H1 (cell line): ENCODE data around the gene ZNF83. TPM values are rescaled to one million over a fixed set of nuclear protein-coding genes. Genes with fewer than 3 reads are reported as not detected.

Experiments
- CTCF ChIA-PET: fragments of 300-600 bp; sonication (Branson Sonifier 250); formaldehyde crosslinking; loops from one replicate; lab custom pipeline; 2021; ENCODE audit not compliant: partially characterized antibody; lab: Charles Lee
- POLR2A ChIA-PET: fragments of 300-600 bp; sonication (Branson Sonifier 250); formaldehyde crosslinking; loops from one replicate; lab custom pipeline; 2021; ENCODE audit warnings: inconsistent platforms; ENCODE audit not compliant: partially characterized antibody; lab: Charles Lee
- DNase-seq, 2 experiments: peaks; one replicate each; pipeline versions ENCODE4 v3.0.0 to v3.0.0-alpha.2; 2010 to 2022; ENCODE audit warnings: low spot score in 2 of 2, low read depth in 1 of 2, mixed read lengths in 1 of 2
- FAIRE-seq: peaks from 2 replicates; lab custom pipeline; 2011; peaks lifted over from hg19 to GRCh38; lab: Jason Lieb, UNC
- H2AFZ ChIP-seq: 2 replicates; pipeline ENCODE4 v1.8.1; 2012; ENCODE audit warnings: low read length, inconsistent platforms
- H2AK5ac ChIP-seq: 2 replicates; pipeline ENCODE4 v1.6.1; 2013; ENCODE audit warnings: low read depth, low read length
- H2BK120ac ChIP-seq: replicated peaks from 2 replicates; pipeline ENCODE3; 2013; ENCODE audit warnings: low read depth, low read length, inconsistent platforms
- H2BK12ac ChIP-seq: 2 replicates; pipeline ENCODE4 v1.6.1; 2013; ENCODE audit warnings: low read depth, low read length
- H2BK15ac ChIP-seq: 2 replicates; pipeline ENCODE4 v1.6.1; 2013; ENCODE audit warnings: low read length
- H2BK20ac ChIP-seq: 2 replicates; pipeline ENCODE4 v1.6.1; 2013; ENCODE audit warnings: low read length
- H2BK5ac ChIP-seq: 2 replicates; pipeline ENCODE4 v1.6.1; 2013; ENCODE audit warnings: low read depth, low read length
- H3K14ac ChIP-seq: 2 replicates; pipeline ENCODE4 v1.6.1; 2013; ENCODE audit warnings: inconsistent platforms; ENCODE audit not compliant: insufficient read length
- H3K18ac ChIP-seq: 2 replicates; pipeline ENCODE4 v1.6.1; 2013; ENCODE audit warnings: low read length; ENCODE audit errors: extremely low read depth
- H3K23ac ChIP-seq: 2 replicates; pipeline ENCODE4 v1.6.1; 2013; ENCODE audit warnings: inconsistent platforms; ENCODE audit not compliant: insufficient read length
- H3K23me2 ChIP-seq: 2 replicates; pipeline ENCODE4 v1.6.1; 2013; ENCODE audit warnings: low read depth, low read length
- H3K27ac ChIP-seq: 2 replicates; pipeline ENCODE4 v1.6.1; 2011; ENCODE audit warnings: low read depth, low read length, inconsistent platforms
- H3K27me3 ChIP-seq, 4 experiments: replicated peaks in 1 of 4; 1 replicate in 1 of 4; 2 replicates in 3 of 4; pipeline versions ENCODE4 v1.6.1 to v1.8.1; 2011 to 2013; ENCODE audit warnings: low read length in 3 of 4, mild to moderate bottlenecking in 3 of 4, inconsistent platforms in 2 of 4, mixed read lengths in 2 of 4, moderate library complexity in 1 of 4; ENCODE audit not compliant: control insufficient read depth in 3 of 4, insufficient read depth in 3 of 4; ENCODE audit errors: extremely low read depth in 1 of 4
- H3K36me3 ChIP-seq, 4 experiments: 2 replicates each; pipeline versions ENCODE4 v1.6.1 to v1.8.1; 2011 to 2013; ENCODE audit warnings: mild to moderate bottlenecking in 4 of 4, low read length in 3 of 4, moderate library complexity in 2 of 4, control low read depth in 1 of 4, inconsistent platforms in 1 of 4; ENCODE audit not compliant: insufficient read depth in 4 of 4, control insufficient read depth in 2 of 4
- H3K4ac ChIP-seq: replicated peaks from 2 replicates; pipeline ENCODE3; 2013; ENCODE audit warnings: low read length, low read depth, mixed read lengths, inconsistent platforms; ENCODE audit not compliant: insufficient read length
- H3K4me1 ChIP-seq, 4 experiments: replicated peaks in 1 of 4; 1 replicate in 1 of 4; 2 replicates in 3 of 4; pipeline versions ENCODE4 v1.6.1 to v1.8.1; 2011 to 2013; ENCODE audit warnings: low read length in 3 of 4, inconsistent platforms in 2 of 4, mixed read lengths in 1 of 4; ENCODE audit not compliant: insufficient read depth in 4 of 4, control insufficient read depth in 3 of 4
- H3K4me2 ChIP-seq, 2 experiments: 2 replicates each; pipeline versions ENCODE4 v1.6.1 to v1.8.1; 2011 to 2013; ENCODE audit warnings: low read depth in 2 of 2, low read length in 2 of 2, control low read depth in 1 of 2, inconsistent platforms in 1 of 2, mild to moderate bottlenecking in 1 of 2; ENCODE audit not compliant: insufficient read depth in 1 of 2
- H3K4me3 ChIP-seq, 4 experiments: fragments of 200-600, 300-600 bp in 1 of 4; sonication (generic), shearing (Covaris generic), sonication (Bioruptor Twin) in 1 of 4; 2 replicates each; pipeline versions ENCODE4 v1.5.1 to v1.8.1; 2011 to 2016; ENCODE audit warnings: low read length in 4 of 4, low read depth in 3 of 4, control low read depth in 2 of 4, inconsistent platforms in 2 of 4, mild to moderate bottlenecking in 2 of 4, mixed read lengths in 1 of 4, moderate library complexity in 1 of 4; ENCODE audit not compliant: insufficient read depth in 2 of 4; ENCODE audit errors: extremely low read depth in 1 of 4
- H3K56ac ChIP-seq: replicated peaks from 2 replicates; pipeline ENCODE3; 2013; ENCODE audit warnings: low read depth, mild to moderate bottlenecking, mixed read lengths, low read length, inconsistent platforms; ENCODE audit not compliant: insufficient read length
- H3K79me1 ChIP-seq: 2 replicates; pipeline ENCODE4 v1.6.1; 2013; ENCODE audit warnings: low read depth, low read length, control low read depth
- H3K79me2 ChIP-seq, 2 experiments: 2 replicates each; pipeline versions ENCODE4 v1.6.1 to v1.8.1; 2012 to 2013; ENCODE audit warnings: low read length in 2 of 2, mild to moderate bottlenecking in 2 of 2, inconsistent platforms in 1 of 2; ENCODE audit not compliant: insufficient read depth in 2 of 2, control insufficient read depth in 1 of 2
- H3K9ac ChIP-seq, 4 experiments: replicated peaks in 1 of 4; 1 replicate in 1 of 4; 2 replicates in 3 of 4; pipeline versions ENCODE4 v1.6.1 to v1.8.1; 2011 to 2013; ENCODE audit warnings: low read depth in 3 of 4, low read length in 3 of 4, control low read depth in 2 of 4, mild to moderate bottlenecking in 2 of 4, moderate library complexity in 2 of 4, inconsistent platforms in 1 of 4; ENCODE audit errors: extremely low read depth in 1 of 4
- H3K9me3 ChIP-seq, 2 experiments: 2 replicates each; pipeline versions ENCODE4 v1.6.1 to v1.8.1; 2012 to 2013; ENCODE audit warnings: mild to moderate bottlenecking in 2 of 2, moderate library complexity in 2 of 2, control low read depth in 1 of 2, inconsistent platforms in 1 of 2, low read depth in 1 of 2, low read length in 1 of 2, mixed read lengths in 1 of 2; ENCODE audit not compliant: insufficient read depth in 2 of 2
- H4K20me1 ChIP-seq, 2 experiments: replicated peaks in 1 of 2; 2 replicates each; pipeline versions ENCODE3 to v1.8.1; 2011 to 2013; ENCODE audit warnings: inconsistent platforms in 2 of 2, low read length in 2 of 2, mild to moderate bottlenecking in 1 of 2; ENCODE audit not compliant: insufficient read depth in 2 of 2, control insufficient read depth in 1 of 2
- H4K5ac ChIP-seq: 2 replicates; pipeline ENCODE4 v1.6.1; 2013; ENCODE audit warnings: low read length, low read depth, mixed read lengths, inconsistent platforms; ENCODE audit not compliant: insufficient read length
- H4K8ac ChIP-seq: 2 replicates; pipeline ENCODE4 v1.8.0; 2013; ENCODE audit warnings: mild to moderate bottlenecking, moderate library complexity, low read length, inconsistent platforms; ENCODE audit not compliant: insufficient read depth; ENCODE audit errors: extremely low read depth
- H4K91ac ChIP-seq: replicated peaks from 2 replicates; pipeline ENCODE3; 2013; ENCODE audit warnings: low read length, mixed read lengths, inconsistent platforms; ENCODE audit not compliant: insufficient read length
- FOSL1 ChIP-seq: IDR thresholded peaks from 2 replicates; pipeline ENCODE4 v1.6.1; 2011; ENCODE audit warnings: mild to moderate bottlenecking, low read depth, low read length, moderate library complexity; ENCODE audit not compliant: insufficient read depth
- whole genome bisulfite sequencing, 2 experiments: shearing (Covaris generic) in 1 of 2; methylation state at CpG; one replicate each; pipeline versions ENCODE4 v1.1.6 to v1.1.7; 2013 to 2015; ENCODE audit warnings: low lambda C conversion rate in 2 of 2, mixed read lengths in 2 of 2, inconsistent platforms in 1 of 2, low coverage in 1 of 2, missing lambda C conversion rate in 1 of 2; ENCODE audit not compliant: insufficient replicate concordance in 2 of 2, insufficient coverage in 1 of 2, insufficient read length in 1 of 2; ENCODE audit errors: extremely low coverage in 1 of 2, missing lambda C conversion rate in 1 of 2; 5-methylcytosine and 5-hydroxymethylcytosine counted together
- polyA plus RNA-seq, 7 experiments: library from polyadenylated mRNA; depleted of rRNA in 3 of 7; stranded (reverse) in 5 of 7; unstranded in 2 of 7; fragments of >200 nt in 5 of 7; fragments of 200-250 nt in 2 of 7; gene quantifications; 1 replicate in 5 of 7; 2 replicates in 1 of 7; 4 replicates in 1 of 7; pipeline versions ENCODE4 v1.2.1 to v1.2.3, GENCODE V29; 2011 to 2013; ENCODE audit warnings: missing spikeins in 2 of 7, mixed read lengths in 2 of 7
- total RNA-seq: library from RNA; stranded (reverse); fragmentation: NEBNext Ultra II Directional; extraction: Animal tissue kit (Norgen Biotek cat#: 25700); gene quantifications from 2 replicates; pipeline ENCODE4 v1.2.1, GENCODE V29; 2021
- TF ChIP-seq, protein P1 (sequence below), 3 experiments: IDR thresholded peaks; 1 replicate in 2 of 3; 2 replicates in 1 of 3; pipeline versions ENCODE4 v1.5.1 to v1.6.1; 2011; ENCODE audit warnings: low read length in 3 of 3, mild to moderate bottlenecking in 3 of 3, inconsistent platforms in 2 of 3, low read depth in 1 of 3, moderate library complexity in 1 of 3; ENCODE audit not compliant: insufficient read depth in 1 of 3; ENCODE audit errors: control extremely low read depth in 1 of 3

Gene ZNF83
- total and polyA plus RNA-seq, 2 of the 8 experiments (the other 6 are each of a cell fraction or from before 2014, with no cell fraction given), result 13.2 to 19.4 TPM

- no peak overlapping the region for H4K8ac ChIP-seq
- H3K23ac ChIP-seq, result no peak overlapping the region
- no peak overlapping the region for H4K5ac ChIP-seq
- no peak overlapping the region for H2BK120ac ChIP-seq
- no peaks in the 10 kb centered on the region for H4K20me1 ChIP-seq
- H2BK12ac ChIP-seq, result no peak overlapping the region
- peaks cover 6 to 35% (median 25%) of the 10 kb centered on the region in 4 experiments; a peak in 7 of 8 replicates for H3K36me3 ChIP-seq
- no peak for FAIRE-seq
- H2BK15ac ChIP-seq, result no peak overlapping the region
- no peak overlapping the region for H4K91ac ChIP-seq
- no peaks in the 10 kb centered on the region; the same call in 1 of the 2 replicates for H3K79me1 ChIP-seq
- H2AK5ac ChIP-seq, result no peak overlapping the region
- no peak overlapping the region for H3K9ac ChIP-seq
- ChIA-PET CTCF (interaction anchor here (1.2 kb wide), 1 partner anchor 41 kb away, joined by 3 read pairs; no protein-coding TSS in a partner anchor), POLR2A (interaction anchor here (0.9 kb wide), 1 partner anchor 10 kb away, joined by 3 read pairs; no protein-coding TSS in a partner anchor)
- no peak overlapping the region for H2BK20ac ChIP-seq
- H2AFZ ChIP-seq, result no peak overlapping the region
- H3K79me2 ChIP-seq, result 0 out of 4 replicates have a peak, but pooled peaks cover 0 to 2% of the 10 kb centered on the region in 2 experiments
- no peak overlapping the region for H3K4ac ChIP-seq
- H3K14ac ChIP-seq, result no peak overlapping the region
- H3K4me3 ChIP-seq, result no peak overlapping the region
- WGBS, 2 experiments, result 90% methylated on average over 5 of the region's 6 CpGs; no CpG with 5 or more reads in 1 of the 2 experiments
- H3K27me3 ChIP-seq, result no peaks in the 10 kb centered on the region
- H3K4me1 ChIP-seq, result no peaks in the 10 kb centered on the region; a peak in 1 of 7 replicates
- H3K56ac ChIP-seq, result no peak overlapping the region
- H3K18ac ChIP-seq, result no peak overlapping the region
- no peak overlapping the region for H3K27ac ChIP-seq
- no peak overlapping the region for H3K4me2 ChIP-seq
- TF ChIP-seq, protein P1, sequence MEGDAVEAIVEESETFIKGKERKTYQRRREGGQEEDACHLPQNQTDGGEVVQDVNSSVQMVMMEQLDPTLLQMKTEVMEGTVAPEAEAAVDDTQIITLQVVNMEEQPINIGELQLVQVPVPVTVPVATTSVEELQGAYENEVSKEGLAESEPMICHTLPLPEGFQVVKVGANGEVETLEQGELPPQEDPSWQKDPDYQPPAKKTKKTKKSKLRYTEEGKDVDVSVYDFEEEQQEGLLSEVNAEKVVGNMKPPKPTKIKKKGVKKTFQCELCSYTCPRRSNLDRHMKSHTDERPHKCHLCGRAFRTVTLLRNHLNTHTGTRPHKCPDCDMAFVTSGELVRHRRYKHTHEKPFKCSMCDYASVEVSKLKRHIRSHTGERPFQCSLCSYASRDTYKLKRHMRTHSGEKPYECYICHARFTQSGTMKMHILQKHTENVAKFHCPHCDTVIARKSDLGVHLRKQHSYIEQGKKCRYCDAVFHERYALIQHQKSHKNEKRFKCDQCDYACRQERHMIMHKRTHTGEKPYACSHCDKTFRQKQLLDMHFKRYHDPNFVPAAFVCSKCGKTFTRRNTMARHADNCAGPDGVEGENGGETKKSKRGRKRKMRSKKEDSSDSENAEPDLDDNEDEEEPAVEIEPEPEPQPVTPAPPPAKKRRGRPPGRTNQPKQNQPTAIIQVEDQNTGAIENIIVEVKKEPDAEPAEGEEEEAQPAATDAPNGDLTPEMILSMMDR (IDR thresholded peaks at IDR 0.05; ENCODE audit: control extremely low read depth in 1 of 3, insufficient read depth in 1 of 3, low read depth in 1 of 3, low read length in 3 of 3), result no peak
- TF ChIP-seq FOSL1, result no peak
- TF ChIP-seq, all 59 proteins: peak for 0
- Histone ChIP-seq H3K23me2 (no peaks in the 10 kb centered on the region), H2BK5ac (no peak overlapping the region), H3K9me3 (peaks cover 0 to 3% of the 10 kb centered on the region in 2 experiments; a peak in 1 of 4 replicates)
- no peak for DNase-seq
Measured at GRCh38 chr19:52585604-52586003, 52.6 kb downstream of the ZNF83 start.
